GM21619 (cell line): ENCODE measurements around the gene HYDIN.
"Not testable (repeated sequence)": the region's sequence is repeated elsewhere in the genome, so short reads cannot be mapped to it uniquely, and the experiment has no call there.

Source experiments
- ATAC-seq: cut with Tn5 transposase; IDR thresholded peaks from one replicate; pipeline ENCODE4 v1.9.1; 2021; ENCODE audit not compliant: unreplicated experiment

Gene HYDIN

DNA sequence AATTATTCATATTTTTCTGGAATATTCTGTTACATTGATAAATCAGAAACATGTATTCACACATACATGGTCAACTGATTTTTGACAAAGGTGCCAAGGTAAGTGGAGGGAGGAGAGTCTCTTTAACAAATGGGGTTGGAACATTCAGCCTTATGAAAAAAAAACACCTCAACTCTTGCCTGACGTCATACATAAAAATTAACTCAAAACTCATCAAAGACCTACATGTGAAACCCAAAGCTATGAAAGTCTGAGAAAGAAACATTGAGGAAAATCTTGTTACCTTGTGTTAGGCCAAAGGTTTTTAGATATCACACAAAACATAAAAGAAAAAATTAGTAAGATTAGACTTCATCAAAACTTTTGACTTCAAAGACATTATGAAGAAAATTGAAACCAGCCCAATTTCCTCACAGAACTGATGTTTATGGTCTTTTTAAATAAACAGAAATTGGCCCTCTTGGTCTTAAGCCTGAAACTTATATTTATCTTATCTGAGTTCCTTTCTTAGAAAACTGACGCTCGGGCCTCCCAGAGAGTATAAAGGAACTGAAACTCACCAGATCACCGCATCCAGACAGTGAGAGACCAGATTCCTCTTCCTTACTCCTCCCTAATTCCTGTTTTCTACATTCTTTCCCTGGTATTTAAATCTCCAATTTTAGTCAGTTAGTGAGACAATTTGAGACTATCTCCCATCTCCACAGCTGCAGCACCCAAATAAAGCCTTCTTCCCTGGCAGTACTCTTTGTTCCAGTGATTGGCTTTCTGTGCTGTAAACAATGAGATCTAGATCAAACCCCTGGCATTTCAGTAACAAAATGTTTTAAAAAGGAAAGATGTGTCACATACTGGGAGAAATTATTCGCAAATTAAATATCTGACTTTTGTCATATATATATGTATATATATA is 4.0 kb downstream of the HYDIN start:
- no peak for ATAC-seq

DNA sequence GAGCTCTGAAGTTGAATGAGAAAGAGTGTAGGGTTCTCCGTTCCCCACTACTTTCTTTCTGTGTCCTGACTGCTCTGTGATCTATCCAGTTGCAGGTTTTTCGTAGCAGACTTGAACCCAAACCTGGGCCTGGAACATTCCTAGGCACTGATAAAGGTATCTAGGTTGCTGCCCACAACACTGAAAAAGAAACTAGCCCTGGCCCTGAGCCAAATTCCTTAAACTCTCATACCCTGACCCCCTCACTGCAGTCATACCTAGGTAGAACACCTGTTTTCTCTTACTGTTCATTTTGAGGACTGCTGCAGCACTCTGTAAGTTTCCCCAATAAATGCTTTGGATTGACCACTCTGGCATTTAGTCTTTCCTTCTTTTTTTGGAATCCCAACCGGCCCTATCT is 5.4 kb downstream of the HYDIN start:
- no peak for ATAC-seq

DNA sequence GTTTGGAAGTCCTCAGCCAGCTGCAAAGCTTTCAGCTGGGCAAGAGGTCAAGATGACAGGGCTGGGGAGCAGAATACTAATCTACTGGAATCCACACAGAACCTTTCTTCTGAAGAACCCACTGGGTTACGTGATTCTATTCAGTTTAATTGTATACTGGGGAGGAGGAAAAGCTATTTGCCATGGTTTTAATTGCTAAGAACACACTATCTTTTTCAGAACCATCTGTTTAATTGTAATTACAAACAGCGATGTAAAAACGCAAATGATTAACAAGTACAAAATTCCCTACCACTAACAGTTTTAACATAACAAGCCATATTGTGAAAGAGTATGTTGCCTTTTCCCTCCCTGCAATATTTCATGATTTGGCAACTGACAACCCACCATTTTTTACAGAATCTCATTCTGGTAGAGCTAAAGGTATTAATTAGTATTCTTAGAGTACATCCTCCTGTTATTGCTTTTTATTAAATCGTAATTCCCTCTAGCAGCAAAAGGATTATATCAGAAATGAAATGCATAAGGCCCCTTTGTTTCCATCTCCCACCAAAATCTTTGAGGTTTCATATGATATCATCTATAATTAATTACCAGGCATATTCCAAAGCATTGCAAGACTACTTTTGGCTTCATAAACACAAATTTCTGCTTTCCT is 12.1 kb downstream of the HYDIN start:
- ATAC-seq = no peak

DNA sequence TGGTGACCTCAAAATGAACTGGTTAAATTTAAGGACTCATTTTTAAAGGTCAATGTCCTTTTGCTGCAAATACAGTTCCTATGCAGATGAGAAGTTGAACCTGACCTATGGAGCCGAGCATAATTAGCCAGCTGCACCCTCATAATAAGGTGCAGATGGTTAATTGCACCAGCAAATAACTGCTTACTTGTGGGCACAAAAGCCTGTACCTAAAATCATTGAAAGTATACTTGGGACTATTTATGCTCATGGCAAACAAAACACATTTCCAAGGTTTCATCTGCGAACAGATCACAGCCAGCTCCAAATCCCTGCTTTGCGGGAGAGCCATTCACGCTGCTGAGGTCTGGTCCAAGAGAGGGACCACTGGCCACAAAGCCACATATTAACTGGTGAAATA is 13.0 kb downstream of the HYDIN start:
- ATAC-seq = no peak

DNA sequence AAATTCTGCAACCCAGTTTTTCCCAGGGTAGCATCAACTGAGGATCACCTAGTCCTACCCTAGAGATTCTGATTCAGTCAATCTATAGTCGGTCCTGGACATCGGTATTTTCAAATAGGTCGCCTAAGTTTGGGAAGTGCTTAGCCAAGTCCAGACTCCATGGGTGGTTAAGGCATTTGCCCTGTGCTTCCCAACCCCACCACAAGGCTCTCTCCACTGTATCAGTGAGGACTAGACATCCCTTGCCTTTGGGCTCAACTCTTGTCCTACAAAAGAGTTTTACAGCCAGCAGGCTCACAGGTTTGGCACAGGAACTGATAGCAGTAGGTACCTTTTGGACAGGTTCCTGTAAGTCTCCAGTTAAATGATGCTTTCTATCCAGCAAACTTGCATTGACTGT is 13.8 kb downstream of the HYDIN start:
- ATAC-seq = no peak

DNA sequence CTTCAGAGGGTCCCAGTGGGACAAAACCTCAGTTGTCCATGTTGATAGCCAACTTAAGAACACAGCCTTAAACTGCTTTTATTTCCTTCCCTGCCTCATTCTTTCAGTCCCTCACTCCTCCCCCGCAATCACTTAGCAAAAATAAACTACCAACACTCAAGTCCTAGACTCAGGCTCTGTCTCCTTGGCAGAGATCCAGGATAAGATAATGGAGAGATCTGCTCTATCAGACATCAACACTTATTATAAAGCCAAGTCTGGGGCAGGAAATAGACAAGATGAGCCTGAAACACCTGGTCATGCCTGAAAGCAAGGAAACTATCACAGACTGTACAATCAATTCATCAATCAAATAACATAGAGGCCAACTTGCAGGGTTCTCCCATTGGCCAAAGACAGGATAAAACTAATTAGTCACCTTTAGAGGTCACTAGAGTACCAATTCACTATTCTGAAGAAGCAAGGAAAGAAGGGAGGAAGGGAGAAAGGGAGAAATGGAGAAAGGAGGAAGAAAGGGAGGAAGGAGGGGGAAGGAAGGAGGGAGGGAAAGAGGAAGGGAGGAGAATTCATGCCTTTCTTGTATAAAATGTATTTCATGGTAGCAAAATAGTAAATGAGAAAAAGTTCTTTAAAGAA is 15.7 kb downstream of the HYDIN start:
- ATAC-seq = no peak

DNA sequence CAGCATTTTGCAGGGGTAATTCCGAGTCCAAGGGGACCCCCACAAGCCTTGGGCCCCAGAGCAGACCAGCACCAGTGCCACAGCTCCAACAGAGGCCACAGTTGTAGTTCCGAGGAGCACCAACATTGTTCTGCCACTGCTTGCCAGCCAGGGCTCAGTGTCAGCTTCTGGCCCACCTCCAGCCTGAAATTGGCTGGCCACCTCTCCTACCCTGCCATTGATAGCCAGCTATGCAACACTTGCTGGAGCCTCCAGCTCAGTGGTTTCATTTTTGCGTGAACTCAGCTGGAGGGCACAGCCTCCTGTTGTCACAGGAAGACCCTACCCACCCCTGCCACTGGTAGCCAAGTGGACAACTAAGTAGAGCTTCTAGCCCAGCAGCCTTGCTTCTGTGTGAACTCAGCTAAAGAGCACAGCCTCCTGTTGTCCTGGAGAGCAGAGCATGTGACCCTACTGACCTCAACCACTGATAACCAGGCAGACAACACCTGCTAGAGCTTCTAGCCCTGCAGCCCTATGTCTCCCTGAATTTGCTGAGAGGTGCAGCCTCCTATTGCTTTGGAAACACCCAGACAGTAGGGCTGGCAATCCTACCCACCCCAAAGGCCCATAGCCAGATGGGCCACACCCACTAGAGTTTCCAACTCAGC is 24.9 kb downstream of the HYDIN start:
- no peak for ATAC-seq

DNA sequence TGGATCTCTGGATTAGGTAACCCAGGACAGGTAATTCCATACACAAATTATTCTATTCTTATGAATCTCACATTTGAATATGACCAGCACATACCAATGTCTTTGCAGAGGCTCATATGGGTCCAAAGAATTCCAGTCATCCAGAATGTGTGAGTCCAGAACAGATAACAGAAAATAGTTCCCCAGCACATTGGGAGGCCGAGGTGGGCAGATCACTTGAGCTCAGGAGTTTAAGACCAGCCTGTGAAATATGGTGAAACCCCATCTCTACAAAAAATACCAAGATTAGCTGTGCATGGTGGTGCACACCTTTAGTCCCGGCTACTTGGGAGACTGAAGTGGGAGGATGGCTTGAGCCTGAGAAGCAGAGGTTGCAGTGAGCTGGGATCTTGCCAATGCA is 26.9 kb downstream of the HYDIN start:
- no peak for ATAC-seq

DNA sequence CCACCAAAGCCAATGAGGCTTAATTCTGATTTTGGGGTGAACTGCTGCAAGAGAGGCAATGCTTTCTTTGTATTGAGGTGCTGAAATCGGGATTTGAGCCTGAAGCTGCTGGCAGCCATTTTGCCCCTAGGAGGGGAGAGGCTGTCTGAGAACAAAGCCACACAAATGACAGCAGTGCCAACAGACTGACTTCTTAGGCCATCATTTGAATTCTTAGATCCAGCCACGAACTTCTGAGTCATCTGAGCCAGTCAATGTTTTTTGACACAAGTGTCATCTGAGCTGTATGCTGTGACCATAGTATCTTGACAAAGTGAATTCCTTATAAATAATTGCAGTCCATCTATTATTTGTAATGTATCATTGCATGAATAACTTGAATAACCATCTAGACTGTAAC is 29.0 kb downstream of the HYDIN start:
- no peak for ATAC-seq

DNA sequence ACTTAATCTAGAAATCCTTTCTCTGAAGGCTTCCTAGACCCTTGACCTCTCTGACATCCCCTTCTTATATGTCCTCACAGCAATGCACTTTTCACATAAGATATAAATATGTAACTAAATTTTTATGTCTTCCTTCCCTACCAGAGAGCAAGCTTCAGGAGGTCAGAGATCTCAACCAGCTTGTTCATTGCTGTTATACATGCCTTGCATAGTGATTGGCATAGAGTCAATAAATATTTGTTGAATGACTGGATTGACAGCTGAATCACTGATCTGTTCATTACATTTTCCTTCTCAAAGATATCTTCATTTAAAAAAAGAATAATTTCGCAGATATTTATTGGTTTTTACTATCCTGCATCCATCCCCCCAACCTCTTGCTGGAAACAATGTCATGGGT is 29.5 kb downstream of the HYDIN start:
- no peak for ATAC-seq

DNA sequence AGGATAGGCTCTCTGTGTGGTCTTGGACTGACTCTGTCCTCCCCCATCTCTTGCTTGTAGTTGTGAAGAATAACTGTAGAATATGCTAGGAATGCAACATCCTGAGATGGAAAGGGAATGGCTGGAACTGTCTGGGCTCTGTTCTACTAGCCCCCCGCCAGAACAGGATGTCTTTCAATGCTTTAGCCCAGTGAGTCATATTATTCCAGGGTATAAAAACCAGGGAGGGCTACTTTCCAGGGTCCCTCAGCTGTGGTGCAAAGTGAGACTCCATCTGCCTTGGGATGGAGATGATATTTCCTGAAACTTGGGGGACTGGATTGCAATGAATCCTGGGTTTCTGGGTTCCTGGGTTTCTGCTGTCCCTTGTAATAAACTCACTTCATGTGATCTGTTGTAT is 32.1 kb downstream of the HYDIN start:
- ATAC-seq = no peak

DNA sequence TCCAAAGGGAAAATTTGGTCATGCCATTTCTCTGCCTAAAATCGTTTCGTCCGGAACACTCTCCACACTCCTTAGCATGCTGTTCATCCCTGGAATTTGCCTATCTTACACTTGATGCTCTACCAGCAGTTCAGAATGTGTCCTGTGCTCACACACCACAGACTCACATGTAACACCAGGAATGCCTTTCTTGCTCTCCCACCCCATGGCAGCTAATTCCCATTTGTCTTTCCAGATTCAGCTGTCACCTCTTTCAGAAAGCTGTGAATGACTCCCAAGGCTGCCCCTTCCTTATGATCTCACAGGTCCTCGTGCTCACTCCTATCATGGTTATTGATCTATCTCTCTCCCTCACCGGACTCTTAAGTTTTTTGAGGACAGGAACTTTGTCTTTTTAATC is 38.1 kb downstream of the HYDIN start:
- no peak for ATAC-seq

DNA sequence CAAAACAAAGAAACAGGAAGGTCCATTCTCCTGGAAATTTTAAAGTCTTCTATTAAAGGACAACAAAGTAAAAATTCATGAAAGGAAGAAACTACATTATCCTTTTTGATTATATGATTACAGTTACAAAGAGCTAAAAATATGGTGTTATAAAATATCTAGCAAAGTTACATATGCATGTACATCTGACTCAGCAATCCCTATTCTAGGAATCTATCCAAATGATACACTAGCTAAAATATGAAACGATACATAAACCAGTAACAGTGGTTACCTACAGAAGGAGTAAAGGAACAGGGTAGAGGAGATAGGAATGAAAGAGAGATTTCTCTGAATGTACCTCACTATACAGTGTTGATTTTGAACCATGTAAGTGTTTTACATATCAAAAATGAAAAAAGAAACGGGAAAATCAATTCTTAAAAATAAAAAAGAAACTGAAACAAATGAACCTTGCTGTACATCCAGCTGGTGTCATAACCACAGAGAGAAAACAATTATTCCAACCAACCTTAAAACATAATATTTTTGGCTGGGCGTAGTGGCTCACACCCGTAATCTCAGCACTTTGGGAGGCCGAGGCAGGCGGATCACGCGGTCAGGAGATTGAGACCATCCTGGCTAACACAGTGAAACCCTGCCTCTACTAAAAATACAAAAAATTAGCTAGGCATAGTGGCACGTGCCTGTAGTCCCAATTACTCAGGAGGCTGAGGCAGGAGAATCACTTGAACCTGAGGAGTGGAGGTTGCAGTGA is 41.4 kb downstream of the HYDIN start:
- no peak for ATAC-seq

DNA sequence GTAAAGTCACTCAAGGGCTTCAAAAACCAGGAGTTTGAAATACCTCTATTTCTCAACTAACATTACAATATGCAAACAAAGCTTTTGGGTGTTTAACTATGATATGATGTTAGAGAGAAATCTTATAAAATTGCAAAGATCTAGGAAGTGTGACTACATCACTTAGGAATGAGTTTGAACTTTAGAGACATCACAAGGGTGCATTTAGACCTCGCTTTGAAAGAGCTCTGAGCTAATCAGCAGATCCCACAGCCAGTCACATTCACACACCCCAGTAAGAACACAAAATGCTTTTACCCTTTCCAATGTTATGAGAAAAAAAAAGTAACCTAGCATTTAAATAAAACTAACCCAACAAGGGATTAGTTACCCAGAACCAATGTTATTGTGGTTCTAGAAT is 45.2 kb downstream of the HYDIN start:
- ATAC-seq = no peak

DNA sequence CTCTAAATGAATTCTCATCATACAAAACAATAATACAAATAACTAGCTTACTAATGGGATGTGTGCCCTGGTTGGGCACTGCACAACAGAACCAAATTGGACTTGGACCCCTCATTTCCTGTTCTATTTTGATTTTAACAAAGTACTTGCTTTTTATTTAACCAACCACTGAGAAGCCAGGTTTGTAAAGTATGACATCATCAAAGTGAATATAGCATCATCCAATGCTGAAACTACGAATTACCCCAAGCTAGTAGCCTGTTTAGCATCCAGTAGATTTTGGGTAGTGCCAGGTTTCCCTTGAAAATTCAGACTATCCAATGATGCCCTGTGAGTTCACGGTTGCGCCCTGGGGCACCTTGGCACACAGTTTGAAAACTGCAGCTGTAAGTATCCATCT is 51.0 kb downstream of the HYDIN start:
- no peak for ATAC-seq

DNA sequence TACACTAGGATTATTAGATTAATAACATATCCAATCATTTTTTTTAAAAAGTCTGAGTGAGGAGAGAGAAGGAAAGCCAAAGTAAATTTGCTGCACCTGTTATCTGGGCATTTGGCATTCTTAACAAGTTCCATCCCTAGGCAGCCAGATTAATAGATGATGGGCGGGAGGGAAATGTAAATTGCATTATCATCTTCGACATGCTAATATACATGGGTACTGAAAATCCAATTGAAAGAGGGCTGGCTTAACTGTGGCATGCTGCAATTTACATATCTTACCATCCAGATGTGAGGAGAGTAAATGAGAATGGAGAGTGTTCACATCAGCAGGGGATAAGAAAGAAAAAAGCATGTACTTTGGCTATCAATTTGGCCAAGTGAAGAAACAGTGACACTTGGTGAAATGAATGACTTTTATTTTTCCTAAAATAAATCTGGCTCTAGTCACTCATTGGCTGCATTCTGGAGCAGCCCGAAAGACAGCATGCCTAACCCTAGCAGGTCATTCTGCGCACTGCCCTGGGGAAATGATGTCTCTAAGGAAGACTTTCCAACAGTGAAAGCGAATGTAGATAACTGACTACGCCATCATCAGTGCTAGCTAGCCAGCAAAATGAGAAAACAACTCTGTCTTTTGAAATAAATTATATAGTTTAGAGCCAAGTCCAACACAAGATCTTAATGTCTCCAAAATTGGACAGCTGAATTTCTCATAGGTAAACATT is 57.9 kb downstream of the HYDIN start:
- no peak for ATAC-seq

DNA sequence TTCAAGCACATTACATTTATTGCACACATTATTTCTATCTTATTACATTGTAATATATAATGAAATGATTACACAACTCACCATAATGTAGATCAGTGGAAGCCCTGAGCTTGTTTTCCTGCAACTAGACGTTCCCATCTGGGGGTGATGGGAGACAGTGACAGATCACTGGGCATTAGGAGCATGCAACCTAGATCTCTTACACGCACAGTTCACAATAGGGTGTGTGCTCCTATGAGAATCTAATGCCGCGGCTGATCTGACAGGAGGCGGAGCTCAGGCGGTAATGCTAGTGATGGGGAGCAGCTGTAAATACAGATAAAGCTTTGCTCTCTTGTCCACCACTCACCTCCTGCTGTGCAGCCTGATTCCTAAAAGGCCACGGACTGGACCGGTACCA is 69.5 kb downstream of the HYDIN start:
- ATAC-seq = not testable (repeated sequence)

DNA sequence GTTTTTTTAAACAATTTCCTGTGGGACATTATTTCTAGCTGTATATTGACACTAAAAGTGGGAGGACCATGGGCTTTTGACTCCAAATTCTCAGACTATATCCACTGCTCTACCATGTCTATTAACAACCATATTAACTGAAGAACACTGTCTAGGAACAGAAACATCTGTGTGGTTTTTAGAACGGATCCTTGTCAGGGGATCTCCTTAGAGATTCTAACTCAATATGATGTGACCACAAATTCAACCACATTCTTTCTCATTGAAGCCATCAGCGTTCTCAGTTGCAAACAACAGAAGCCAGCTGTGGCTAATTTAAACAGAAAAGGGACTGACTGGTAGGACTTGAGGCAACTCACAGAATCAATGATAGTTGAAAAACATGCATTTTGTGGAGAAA is 73.2 kb downstream of the HYDIN start:
- ATAC-seq = not testable (repeated sequence)

DNA sequence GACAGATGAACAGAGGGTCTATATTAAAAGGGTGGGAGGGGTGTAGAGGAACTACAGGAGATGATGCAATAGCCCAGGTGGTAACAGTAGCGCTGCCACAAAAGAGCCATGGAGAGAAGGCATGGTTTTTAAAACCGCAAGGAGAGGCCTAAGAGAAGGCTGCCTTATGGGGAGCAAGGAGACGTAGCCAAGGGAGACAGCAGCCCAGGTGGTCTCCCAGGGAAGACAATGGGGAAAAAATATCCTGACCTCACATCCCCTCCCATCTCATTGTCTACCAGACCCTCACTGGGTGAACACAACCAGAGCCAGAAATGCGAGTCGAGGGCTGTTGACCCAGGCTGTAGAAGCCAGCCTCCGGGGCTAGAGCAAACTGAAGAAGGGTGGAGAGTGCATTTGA is 77.2 kb downstream of the HYDIN start:
- ATAC-seq = not testable (repeated sequence)

DNA sequence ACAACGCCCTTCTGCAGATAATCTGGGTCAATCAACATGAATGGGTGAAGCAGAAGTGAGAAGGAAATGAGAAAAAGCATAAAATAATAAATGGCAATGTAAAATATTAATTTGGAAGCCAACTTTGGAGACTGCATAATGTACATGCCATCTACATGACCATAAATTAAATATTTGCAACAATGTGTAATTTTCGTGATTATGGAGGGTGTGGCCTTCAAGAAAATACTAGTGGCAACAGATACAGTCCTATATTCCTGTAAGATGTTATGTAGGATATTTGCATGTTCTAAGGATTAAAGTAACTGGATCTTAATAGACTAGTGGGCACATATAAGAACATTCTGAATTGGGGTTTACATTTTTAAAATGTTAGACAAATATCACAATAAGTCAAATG is 78.9 kb downstream of the HYDIN start:
- ATAC-seq = not testable (repeated sequence)
